Suppressor macrophage treated with lipopolysaccharide for 1 hour (primary cell): ENCODE measurements around the gene PLEKHH2.
"Not testable (repeated sequence)": the region's sequence is repeated elsewhere in the genome, so short reads cannot be mapped to it uniquely, and the experiment has no call there.

Experiments used
- DNase-seq, 3 donors: peaks; one replicate each; pipeline ENCODE4 v3.0.0-alpha.2; 2020 to 2022

Gene PLEKHH2

DNA sequence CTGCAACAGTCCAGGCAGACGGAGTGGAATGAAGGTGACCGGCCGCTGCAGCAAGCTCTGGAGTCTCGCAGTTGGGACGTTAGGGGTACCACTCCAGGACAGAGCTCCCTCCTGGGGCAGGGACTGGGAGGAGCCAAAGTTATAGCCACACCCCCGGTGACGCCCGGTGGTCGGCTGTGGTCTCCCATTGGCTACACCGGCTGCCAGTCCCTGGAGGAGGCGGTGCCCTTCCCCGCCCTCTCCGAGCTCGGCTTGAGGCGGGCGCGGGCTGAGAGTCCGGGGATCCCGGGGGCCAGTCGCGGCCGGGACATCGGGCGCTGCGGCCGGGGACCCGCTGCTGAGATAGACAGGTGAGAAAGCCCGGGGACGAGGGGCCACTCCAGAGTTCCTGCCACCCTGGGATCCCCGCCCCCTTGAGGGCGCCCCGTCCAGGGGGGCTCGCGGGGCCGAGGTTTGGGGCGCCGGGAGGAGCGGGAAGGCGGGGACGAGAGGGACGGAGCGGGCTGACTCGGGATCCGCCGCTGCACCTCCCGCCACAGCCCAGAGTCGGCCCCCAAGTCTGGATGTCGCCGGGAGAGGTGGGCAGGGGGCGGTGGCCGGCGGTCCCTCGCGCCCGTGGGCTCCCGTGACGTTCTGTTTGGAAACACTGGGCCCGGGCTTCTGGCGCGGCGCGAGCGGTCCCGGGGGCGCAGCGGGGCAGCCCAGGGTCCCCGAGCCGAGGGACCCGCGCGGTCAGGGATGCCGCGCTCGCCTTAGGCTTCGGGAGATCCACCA is at the start of gene PLEKHH2:
Gene PLEKHH2 (plus strand): TSS at position 231 of the 774 bp plus-strand sequence. CDS start 7,414 bp downstream, outside the sequence.
- peak; percentile 84 to 92 (median 87) for DNase-seq

- no peak for DNase-seq
Measured at GRCh38 chr2:43592443-43592842, 44.6 kb upstream of the PLEKHH2 start.

- no peak for DNase-seq
Measured at GRCh38 chr2:43593254-43593653, 43.8 kb upstream of the PLEKHH2 start.

DNA sequence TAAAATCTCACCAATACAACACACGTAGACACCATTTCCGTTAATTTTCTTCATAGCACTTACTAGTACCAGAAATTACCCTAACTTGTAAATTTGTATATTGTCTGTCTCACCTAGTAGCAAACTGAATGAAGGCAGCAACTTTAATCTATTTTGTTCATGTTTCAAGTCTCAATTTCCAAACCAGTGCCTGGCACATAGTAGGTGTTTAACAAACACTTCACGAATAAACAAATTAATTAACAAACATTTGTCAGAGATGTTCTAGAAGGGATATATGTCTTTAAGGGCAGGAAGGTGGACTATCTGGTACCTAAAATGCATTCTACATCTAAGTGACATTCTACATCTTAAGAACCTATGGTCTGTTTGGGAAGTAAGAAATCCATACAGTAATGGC is 42.2 kb upstream of the PLEKHH2 start:
- no peak for DNase-seq

GRCh38 chr2:43595603-43596412 is 41.3 kb upstream of the PLEKHH2 start, which contains the start of gene THADA:
Gene THADA, minus strand, starts transcription at chr2:43596038. Its CDS starts 3,646 bp downstream, at chr2:43592392.
- peak; percentile 100 for DNase-seq

GRCh38 chr2:43600596-43600995 is 36.5 kb upstream of the PLEKHH2 start:
- DNase-seq = not testable (repeated sequence)

GRCh38 chr2:43604674-43605073 is 32.4 kb upstream of the PLEKHH2 start:
- peak in 1 of 3 donors; percentile 6 for DNase-seq

GRCh38 chr2:43605079-43605655 is 31.9 kb upstream of the PLEKHH2 start:
- DNase-seq = peak; percentile 45 to 50 (median 49)

DNA sequence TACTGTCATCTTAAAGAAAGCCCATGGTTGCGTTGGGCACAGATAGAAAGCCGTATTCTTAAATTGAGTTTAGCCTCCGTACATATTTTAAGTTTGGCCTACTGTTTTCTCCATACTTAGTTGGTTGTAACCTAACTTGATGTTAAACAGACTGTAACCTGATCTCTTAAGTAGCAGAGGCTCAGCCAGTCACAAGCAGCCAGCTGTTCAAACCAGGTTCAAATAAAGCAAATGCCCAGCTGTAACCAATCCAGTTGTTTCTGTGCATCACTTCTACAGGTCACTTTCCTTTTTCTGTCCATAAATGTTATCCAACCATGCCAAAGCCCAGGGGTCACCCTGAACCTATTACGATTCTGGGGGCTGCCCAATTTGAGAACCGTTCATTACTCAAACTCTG is 31.2 kb upstream of the PLEKHH2 start:
- DNase-seq = no peak

DNA sequence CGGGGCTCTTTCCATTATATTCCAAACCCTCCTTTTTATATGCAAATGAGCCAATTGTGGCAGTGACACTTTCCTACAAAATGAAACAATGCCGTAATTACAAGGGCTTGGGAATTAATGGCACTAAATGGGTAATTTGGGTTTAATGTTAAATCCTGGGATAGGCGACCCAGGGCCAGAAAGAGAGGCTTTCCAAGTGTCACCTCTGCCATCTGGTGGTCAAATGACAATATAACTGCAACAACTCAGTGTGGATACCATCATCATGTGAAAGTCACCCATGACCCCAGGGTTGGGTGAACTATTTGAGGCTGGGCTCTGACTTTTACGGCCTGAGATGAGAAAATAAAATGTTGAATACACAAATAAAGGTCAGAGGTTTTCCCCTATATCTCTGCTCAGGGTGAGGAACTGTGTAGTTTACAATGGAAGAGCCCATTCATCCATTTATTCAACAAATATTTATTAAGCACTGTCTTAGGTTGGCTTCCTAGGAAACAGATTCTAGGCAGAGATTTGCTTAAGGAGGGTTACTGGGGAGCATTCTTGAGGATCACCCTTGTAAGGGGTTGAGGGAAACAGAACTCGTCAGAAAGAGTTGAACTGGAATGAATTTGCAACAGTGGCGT is 27.7 kb upstream of the PLEKHH2 start:
- peak; percentile 63 to 83 (median 71) for DNase-seq

DNA sequence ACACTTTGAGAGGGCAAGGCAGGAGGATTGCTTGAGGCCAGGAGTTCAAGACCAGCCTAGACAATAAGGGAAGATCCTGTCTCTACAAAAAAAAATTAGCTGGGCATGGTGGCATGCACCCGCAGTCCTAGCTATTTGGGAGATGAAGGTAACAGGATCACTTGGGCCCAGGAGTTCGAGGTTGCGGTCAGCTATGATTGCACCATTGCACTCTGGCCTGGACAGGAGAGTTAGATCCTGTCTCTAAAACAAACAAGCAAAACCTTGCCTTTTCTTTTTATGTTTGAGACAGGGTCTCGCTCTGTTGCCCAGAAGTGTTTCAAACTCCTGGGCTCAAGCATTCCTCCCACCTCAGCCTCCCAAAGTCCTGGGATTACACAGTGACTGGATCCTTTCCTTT is 26.7 kb upstream of the PLEKHH2 start:
- DNase-seq = no peak

DNA sequence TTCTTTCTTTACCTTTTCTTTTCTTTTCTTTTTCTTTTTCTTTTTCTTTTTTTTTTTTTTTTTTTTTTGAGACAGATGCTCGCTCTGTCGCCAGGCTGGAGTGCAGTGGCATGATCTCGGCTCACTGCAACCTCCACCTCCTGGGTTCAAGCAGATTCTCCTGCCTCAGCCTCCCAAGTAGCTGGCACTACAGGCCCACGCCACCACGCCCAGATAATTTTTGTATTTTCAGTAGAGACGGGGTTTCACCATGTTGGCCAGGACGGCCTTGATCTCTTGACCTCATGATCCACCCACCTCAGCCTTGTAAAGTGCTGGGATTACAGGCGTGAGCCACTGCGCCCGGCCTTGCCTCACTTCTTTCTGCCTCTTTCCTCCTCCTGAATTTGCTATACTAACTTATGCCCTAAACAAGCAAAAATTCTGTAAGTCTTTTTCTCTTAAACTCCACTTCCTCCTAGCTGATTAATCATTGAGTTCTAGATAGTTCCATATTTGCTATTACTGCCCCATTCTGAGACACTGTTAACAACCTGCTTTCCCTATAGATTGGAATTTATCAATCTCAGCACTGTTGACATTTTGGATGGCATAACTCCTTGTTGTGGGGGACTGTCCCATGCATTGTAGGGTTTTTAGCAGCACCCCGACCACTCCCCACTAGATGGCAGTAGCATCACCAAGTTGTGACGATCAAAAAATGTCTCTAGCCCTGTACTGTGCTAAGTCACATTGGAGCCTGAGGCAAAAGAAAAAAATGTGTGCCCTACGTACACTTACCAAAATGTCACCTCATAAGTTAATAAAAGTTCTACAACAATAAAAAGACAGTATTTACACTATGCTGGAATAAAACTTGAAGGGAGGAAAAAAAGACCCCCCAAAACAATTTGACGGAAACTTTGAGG is 24.8 kb upstream of the PLEKHH2 start:
- peak; percentile 79 to 86 (median 86) for DNase-seq

GRCh38 chr2:43612944-43613343 is 24.1 kb upstream of the PLEKHH2 start:
- DNase-seq = no peak

DNA sequence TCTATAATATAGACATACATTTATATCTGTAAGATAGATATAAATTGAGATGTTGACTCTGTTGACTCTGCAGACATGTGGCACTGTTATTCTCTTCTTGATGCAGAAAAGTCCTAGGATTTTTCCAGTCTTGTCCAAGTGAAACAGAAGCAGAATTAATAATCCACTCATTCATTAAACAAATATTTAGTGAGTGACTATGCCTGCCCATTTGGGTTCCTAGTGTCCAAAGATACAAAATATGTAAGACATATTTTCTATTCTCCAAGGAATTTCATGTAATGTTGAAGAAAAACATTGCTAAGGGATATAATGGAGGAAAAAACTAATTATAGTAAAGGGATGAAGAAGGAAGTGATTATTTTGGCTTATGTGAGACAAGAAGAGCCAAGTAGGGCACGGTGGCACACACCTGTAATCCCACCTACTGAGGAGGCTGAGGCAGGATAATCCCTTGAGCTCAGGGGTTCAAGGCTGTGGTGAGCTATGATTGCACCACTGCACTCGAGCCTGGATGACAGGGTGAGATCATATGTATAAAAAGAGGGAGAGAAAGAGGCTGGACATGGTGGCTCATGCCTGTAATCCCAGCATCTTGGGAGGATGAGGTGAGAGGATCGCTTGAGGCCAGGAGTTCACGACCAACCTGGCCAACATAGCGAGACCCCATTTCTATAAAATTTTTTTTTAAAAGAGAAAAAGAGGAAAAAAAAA is 19.9 kb upstream of the PLEKHH2 start:
- no peak for DNase-seq

- DNase-seq = no peak
Measured at GRCh38 chr2:43619511-43619910, 17.5 kb upstream of the PLEKHH2 start.

DNA sequence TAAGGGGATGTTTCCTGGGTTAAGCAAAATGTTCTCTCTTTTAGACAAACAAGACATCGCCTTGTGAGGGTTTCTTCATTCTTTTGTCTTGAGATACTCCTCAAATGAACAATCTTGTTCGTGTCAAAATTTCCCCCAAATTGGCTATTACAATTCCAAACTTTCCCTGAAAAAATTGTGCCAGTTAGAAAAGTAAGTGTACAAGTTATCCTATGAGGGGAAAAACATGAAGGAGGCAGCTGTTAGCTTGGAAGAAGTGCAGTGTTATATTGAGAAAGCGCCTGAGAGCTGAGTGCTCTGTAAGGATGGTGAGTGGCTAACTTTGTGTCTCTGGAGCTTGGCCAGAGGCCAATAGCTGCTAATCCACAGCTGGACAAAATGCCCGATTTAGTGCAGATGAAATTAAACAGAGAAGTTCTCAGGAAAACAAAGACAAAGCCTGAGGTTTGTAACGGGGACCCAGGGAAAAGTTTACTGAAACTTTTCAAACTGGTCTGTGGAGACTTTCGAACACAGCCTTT is 14.1 kb upstream of the PLEKHH2 start:
- no peak for DNase-seq

GRCh38 chr2:43631618-43632317 is 5.3 kb upstream of the PLEKHH2 start:
- no peak for DNase-seq

DNA sequence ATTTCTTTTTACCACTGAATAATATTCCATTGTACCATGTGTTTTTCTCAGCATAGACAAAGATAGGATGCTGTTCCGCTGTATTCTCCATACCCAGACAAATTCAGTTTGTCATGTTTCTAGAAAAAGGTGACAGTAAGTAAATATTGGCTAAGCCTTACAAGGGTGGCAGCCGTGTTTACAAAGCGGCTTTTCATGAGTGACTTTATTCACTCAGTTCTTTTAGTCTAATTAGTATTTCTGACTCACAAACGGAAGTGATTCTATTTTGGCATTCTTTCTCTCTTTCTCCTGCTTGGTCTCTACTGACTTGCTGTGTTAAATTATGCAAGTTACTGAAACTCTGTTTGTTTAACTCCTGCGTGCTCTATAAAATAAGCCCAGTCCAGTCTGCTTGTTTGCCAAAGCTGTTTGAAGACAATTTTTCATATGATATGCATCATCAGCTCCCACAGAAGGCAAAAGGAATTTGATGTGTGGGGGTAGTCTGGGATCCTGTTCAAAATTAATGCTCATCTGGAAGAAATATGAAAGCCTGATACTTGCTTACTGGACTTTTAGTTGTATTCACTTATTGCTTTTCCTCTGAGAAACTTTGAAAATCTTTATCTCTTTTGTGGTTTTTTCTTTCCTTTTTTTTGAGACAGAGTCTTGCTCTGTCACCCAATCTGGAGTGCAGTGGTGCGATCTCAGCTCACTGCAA is 2.3 kb upstream of the PLEKHH2 start:
- DNase-seq = no peak

GRCh38 chr2:43636153-43636552 is 907 bp upstream of the PLEKHH2 start:
- DNase-seq = not testable (repeated sequence)

DNA sequence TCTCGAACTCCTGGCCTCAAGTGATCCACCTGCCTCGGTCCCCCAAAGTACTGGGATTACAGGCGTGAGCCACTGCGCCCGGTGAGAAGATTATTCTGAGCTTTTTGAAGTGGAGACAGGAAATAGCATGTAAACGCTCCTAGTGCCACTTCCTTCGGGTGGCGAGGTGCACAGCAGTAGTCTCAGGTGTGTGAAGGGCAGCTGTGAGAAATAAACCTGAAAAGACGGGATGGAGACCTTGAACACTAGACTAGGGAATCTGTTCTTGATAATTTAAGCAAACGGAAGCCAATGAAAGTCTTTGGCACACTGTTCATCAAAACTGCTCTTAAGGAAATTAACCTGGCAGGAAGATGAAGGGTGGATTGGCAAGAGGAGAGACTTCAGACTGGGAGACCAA is 439 bp upstream of the PLEKHH2 start:
- no peak for DNase-seq
